ENCODE results near the gene AFF3.

GRCh38 chr2:99679518-99679917 is 462.9 kb downstream of the AFF3 start:
- TF ChIP-seq CTCF (IDR thresholded peaks at IDR 0.05; ENCODE audit: poor library complexity) (no peak), EZH2 (IDR thresholded peaks at IDR 0.05; ENCODE audit: borderline replicate concordance) (no peak), EZH2phosphoT487 (IDR thresholded peaks at IDR 0.05; ENCODE audit: low read depth, severe bottlenecking, unreplicated experiment) (no peak)

Measured in hepatocyte (in vitro differentiated cells).